Measurements from ENCODE around the gene MTREX. TPM values are rescaled to one million over a fixed set of nuclear protein-coding genes. Genes with fewer than 3 reads are reported as not detected.

The MTREX gene
- total and polyA plus RNA-seq, 2 of the 8 experiments (the other 6 are each of a cell fraction or from before 2014, with no cell fraction given): 16.0 to 130 TPM

GRCh38 chr5:55344392-55344992, 36.7 kb downstream of the MTREX start:
- Histone ChIP-seq H3K4ac (replicated peaks; ENCODE audit: insufficient read length, low read depth, low read length) (no peak overlapping the region), H3K27me3 (replicated peaks in 1 of 4; ENCODE audit: control insufficient read depth in 3 of 4, extremely low read depth in 1 of 4, insufficient read depth in 3 of 4, low read length in 3 of 4) (no peaks in the 10 kb centered on the region), H4K91ac (replicated peaks; ENCODE audit: insufficient read length, low read length) (no peak overlapping the region), H4K20me1 (replicated peaks in 1 of 2; ENCODE audit: control insufficient read depth in 1 of 2, insufficient read depth in 2 of 2, low read length in 2 of 2) (no peaks in the 10 kb centered on the region), H4K5ac (ENCODE audit: insufficient read length, low read depth, low read length) (no peak overlapping the region), H3K56ac (replicated peaks; ENCODE audit: insufficient read length, low read depth, low read length) (no peak overlapping the region), H3K23me2 (ENCODE audit: low read depth, low read length) (no peaks in the 10 kb centered on the region), H3K27ac (ENCODE audit: low read depth, low read length) (no peak overlapping the region), H2BK5ac (ENCODE audit: low read depth, low read length) (no peak overlapping the region), H3K4me3 (ENCODE audit: extremely low read depth in 1 of 4, insufficient read depth in 2 of 4, low read depth in 3 of 4, low read length in 4 of 4) (no peak overlapping the region), H2BK20ac (ENCODE audit: low read length) (no peak overlapping the region), H3K36me3 (ENCODE audit: control insufficient read depth in 2 of 4, insufficient read depth in 4 of 4, low read length in 3 of 4) (peaks cover 6 to 80% (median 38%) of the 10 kb centered on the region in 4 experiments; a peak in 7 of 8 replicates), H3K14ac (ENCODE audit: insufficient read length) (no peak overlapping the region), H3K18ac (ENCODE audit: extremely low read depth, low read length) (no peak overlapping the region), H3K4me2 (ENCODE audit: insufficient read depth in 1 of 2, low read depth in 2 of 2, low read length in 2 of 2) (no peak overlapping the region), H2AK5ac (ENCODE audit: low read depth, low read length) (no peak overlapping the region), H3K9ac (replicated peaks in 1 of 4; ENCODE audit: extremely low read depth in 1 of 4, low read depth in 3 of 4, low read length in 3 of 4) (no peak overlapping the region), H3K79me1 (ENCODE audit: low read depth, low read length) (no peaks in the 10 kb centered on the region), H2BK12ac (ENCODE audit: low read depth, low read length) (no peak overlapping the region), H3K23ac (ENCODE audit: insufficient read length) (no peak overlapping the region), H3K79me2 (ENCODE audit: control insufficient read depth in 1 of 2, insufficient read depth in 2 of 2, low read length in 2 of 2) (peaks cover 0 to 3% of the 10 kb centered on the region in 2 experiments; a peak in 1 of 4 replicates), H3K9me3 (ENCODE audit: insufficient read depth in 2 of 2, low read depth in 1 of 2, low read length in 1 of 2) (no peaks in the 10 kb centered on the region), H4K8ac (ENCODE audit: extremely low read depth, insufficient read depth, low read length) (no peak overlapping the region), H2BK120ac (replicated peaks; ENCODE audit: low read depth, low read length) (no peak overlapping the region), H3K4me1 (replicated peaks in 1 of 4; ENCODE audit: control insufficient read depth in 3 of 4, insufficient read depth in 4 of 4, low read length in 3 of 4) (no peaks in the 10 kb centered on the region), H2AFZ (ENCODE audit: low read length) (no peak overlapping the region), H2BK15ac (ENCODE audit: low read length) (no peak overlapping the region)
- FAIRE-seq (peak; percentile 72), DNase-seq (ENCODE audit: low read depth in 1 of 2, low spot score in 2 of 2) (peak; percentile 21 to 76)
- TF ChIP-seq RNF2 (IDR thresholded peaks at IDR 0.05; ENCODE audit: borderline replicate concordance, low read depth, low read length, missing control alignments, poor library complexity, severe bottlenecking) (no peak), RAD21 (IDR thresholded peaks at IDR 0.05 in 1 of 2, conservative IDR thresholded peaks at IDR 0.05 in 1 of 2; ENCODE audit: low read depth in 2 of 2, low read length in 2 of 2) (peak; percentile 45 to 49), SRF (IDR thresholded peaks at IDR 0.05; ENCODE audit: low read depth, low read length) (no peak), CEBPB (IDR thresholded peaks at IDR 0.05; ENCODE audit: low read depth, low read length) (peak; percentile 55), CTCF (IDR thresholded peaks at IDR 0.05; ENCODE audit: control extremely low read depth in 1 of 3, insufficient read depth in 1 of 3, low read depth in 1 of 3, low read length in 3 of 3) (peak in 2 of 3 experiments; percentile 51 to 64; a peak in 2 of 4 replicates), MAFK (IDR thresholded peaks at IDR 0.05; ENCODE audit: low read depth, low read length) (0 out of 2 replicates have a peak, but pooled peaks have one; percentile 6)
- CTCF ChIA-PET (ENCODE audit: partially characterized antibody): interaction anchor here (1.1 kb wide), 1 partner anchor 131 kb away, joined by 3 read pairs; no protein-coding TSS in a partner anchor
- 76% methylated on average over 2 of the region's 2 CpGs; no CpG with 5 or more reads in 1 of the 2 experiments for WGBS, 2 experiments (ENCODE audit: extremely low coverage in 1 of 2, insufficient coverage in 1 of 2, insufficient read length in 1 of 2, insufficient replicate concordance in 2 of 2, low coverage in 1 of 2, low lambda C conversion rate in 2 of 2, missing lambda C conversion rate in 1 of 2)
- POLR2A ChIA-PET (ENCODE audit: partially characterized antibody): no interaction called here
